Measurements from ENCODE around the gene TMEM234.

Gene TMEM234

DNA sequence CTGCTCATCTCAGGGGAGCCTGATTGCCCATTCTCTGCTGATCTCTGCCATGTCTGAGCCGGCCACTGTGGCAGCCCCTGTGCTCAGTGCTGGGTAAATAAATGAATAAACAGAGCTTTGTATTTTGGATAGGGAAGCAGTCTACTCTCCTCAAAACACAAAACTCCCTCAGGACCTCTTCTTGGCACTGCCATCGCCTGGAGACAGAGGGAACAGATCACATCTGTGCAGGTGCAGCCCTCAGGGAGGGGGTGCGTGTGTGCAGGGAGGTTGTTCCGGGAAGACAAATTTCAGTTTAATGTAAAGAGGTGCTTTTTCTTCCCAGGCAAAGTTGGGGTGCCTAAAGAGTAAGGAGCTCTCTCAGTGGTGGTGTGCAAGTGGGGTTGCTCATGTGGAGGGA is 17.2 kb upstream of the TMEM234 start:
- DNase-seq, result peak; percentile 32

DNA sequence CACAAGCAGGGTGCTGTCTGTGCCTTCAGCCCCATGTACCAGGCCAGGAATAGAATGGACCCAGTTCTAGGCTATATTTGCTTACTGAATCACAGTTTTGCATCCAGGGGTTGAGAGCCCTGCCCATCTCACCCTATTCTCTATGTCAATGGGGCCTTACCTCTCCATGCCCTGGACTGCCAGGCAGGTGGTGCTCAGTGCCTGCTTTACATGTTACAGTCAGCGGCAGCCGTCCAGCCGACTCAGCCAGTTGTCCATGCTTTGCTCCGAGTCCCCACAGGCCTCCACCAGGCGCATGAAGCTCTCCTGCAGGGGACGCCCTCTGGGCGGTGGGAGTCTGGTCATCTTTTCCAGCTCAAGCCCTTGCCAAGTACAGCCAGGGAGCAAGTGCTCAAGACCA is 12.6 kb upstream of the TMEM234 start:
- DNase-seq, result no peak

DNA sequence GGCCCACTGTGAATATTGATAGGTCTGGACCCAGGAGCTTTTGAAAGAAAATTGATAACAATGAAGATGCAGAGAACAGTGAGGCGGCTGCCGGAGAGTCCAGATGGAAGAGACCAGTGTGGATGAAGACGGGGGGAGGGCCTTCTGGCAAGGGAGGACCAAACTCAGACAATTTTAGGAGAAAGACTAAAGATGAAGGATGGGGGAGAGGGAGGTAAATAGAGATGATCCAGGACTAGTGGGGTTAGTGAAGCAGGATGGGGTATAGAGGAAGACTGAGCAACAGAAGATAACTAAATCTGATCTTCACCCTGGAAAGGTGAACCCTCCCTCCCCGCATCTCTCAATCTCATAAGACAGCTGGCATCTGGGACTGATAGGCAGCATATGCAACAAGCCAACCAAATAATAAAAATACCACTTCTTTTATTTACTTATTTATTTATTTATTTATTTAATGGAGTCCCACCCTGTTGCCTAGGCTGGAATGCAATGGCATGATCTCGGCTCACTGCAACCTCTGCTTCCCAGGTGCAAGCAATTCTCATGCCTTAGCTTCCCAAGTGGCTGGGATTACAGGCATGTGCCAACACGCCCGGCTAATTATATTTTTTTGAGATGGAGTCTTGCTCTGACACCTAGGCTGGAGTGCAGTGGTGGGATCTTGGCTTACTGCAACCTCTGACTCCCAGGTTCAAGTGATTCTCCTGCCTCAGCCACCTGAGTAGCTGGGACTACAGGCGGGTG is 10.6 kb upstream of the TMEM234 start:
- DNase-seq, result no peak

DNA sequence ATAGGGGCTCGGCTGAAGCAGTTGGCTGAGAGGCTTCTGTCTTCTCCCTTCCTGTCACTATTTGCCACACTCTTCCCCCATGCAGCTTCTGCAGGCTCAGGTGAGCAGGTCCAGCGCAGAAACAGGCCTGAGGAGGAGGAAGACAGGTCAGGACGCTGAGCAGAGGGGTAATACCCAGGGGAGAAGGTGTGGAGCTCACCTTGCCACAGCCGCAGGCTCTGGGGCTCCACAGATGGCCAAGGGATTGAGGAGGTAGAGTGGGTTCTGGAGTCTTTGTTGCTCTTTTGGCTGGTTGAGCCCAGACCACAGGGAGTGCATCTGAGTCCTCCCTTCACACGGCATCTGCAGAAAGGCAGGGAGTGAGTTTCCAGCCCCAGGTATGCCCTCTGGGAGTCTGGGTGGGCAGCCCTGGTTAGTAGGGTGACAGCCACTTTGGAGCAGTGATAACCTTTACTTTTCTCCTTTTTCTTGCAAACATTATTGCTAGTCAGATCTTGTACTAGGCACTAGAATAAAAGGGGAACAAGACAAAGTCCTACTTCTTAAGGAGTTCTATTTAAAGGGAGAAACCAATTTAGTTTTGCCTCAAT is 9.8 kb upstream of the TMEM234 start:
- no peak for DNase-seq

GRCh38 chr1:32228771-32229170 is 6.6 kb upstream of the TMEM234 start:
- DNase-seq, result no peak

DNA sequence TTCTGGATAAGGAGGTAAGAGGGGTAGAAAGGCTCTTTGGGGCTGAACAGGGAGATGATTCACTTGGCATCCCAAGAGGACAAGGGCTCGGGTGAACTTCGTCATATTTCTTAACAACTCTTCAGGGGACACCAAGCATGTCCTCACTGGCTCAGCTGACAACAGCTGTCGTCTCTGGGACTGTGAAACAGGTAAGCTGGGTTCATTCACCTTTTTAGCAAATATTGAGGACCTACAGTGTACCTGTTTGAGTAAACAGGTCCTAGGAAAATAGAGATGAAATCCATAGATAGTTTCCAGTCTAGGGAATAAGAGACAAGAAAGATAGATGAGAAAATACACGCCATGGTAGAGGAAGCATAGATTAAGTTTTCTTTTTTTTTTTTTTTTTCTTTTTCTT is 2.1 kb upstream of the TMEM234 start:
- DNase-seq, result no peak

DNA sequence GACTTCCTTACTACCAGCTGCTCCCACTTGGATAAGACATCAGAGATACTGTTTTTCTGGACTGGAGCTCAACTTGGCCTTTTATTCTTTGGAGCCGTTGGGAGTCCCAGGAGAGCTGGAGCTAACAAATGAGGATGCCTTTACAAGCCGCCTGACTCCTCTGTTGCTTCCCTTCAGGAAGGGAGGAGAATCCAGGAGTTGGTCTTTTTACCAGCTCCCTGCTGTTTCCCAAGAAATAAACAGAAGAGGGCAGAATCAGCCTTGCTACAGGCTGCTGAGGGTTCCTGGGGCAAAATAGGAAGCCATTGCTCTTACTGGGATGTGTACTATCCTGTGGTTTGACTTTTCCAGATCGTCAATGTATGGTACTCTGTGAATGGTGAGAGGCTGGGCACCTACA is 1.5 kb upstream of the TMEM234 start:
- DNase-seq, result no peak

DNA sequence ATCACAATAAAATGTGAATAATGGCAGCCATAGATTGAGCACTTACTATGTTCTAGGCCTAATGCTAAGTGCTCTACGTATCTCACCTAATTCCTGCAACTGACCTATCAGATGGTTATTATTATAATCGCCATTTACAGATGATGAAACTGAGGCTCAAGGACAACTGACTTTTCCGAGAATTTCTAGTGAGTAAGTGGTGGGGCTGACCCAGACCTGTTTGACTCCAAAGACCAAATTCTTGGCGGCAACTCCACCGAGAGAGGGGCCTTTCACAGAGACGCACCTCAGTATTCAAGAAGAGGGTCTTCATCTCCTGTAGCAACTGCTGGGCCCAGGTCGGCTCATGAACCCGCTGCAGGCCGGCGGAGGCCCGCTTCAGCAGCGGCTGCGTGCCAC is 573 bp downstream of the TMEM234 start:
- DNase-seq, result no peak

DNA sequence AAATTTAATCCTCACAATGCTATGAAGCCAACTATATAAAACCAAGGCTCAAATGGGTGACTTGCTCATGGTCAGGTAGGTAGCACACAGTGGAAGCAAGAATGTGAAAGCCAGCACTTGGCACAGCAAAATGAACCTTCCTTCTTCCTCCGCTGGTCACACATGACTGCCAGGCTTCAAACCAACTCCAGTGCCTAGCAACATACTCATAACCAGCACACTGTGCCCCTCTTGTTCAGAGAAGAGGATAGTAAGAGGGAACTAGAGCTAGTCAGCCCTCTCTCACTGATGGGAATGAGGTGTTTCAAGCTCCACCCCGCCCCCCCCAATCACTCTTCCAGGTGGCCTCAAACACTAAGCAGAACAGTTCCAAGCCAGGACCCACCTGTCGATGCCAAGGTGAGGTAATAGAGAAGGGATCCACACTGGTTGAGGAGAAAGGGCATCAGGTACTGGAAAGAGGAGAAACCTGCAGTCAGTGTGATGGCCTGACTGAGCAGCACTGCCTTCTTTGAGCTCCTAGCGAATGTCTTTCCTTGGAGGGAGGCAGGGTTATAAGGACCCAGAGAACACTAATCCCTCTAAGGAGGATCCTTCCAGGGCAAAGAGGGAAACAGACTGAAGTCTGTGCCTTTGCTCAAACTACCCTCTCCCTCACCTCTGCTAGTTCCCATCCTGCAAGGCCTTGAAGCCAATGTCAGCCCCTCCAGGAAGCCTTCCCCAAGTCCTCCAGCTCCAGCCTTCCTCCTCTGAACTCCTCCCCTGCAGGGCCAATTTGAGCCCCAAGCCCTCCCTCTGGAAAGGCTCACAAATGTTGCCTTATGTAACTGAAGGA is 1.2 kb downstream of the TMEM234 start:
- DNase-seq, result peak; percentile 37

GRCh38 chr1:32219022-32219421 is 3.1 kb downstream of the TMEM234 start:
- no peak for DNase-seq

GRCh38 chr1:32216566-32216965 is 5.6 kb downstream of the TMEM234 start:
- no peak for DNase-seq

- peak; percentile 56 for DNase-seq
Measured at GRCh38 chr1:32215629-32216480, 6.3 kb downstream of the TMEM234 start.

GRCh38 chr1:32208891-32209328 is 13.2 kb downstream of the TMEM234 start, which contains the start of gene DCDC2B:
Gene DCDC2B, plus strand, starts transcription at chr1:32209089. Its CDS starts 5 bp downstream, at chr1:32209094.
- peak; percentile 85 for DNase-seq

GRCh38 chr1:32208469-32208868 is 13.7 kb downstream of the TMEM234 start:
- DNase-seq, result no peak

DNA sequence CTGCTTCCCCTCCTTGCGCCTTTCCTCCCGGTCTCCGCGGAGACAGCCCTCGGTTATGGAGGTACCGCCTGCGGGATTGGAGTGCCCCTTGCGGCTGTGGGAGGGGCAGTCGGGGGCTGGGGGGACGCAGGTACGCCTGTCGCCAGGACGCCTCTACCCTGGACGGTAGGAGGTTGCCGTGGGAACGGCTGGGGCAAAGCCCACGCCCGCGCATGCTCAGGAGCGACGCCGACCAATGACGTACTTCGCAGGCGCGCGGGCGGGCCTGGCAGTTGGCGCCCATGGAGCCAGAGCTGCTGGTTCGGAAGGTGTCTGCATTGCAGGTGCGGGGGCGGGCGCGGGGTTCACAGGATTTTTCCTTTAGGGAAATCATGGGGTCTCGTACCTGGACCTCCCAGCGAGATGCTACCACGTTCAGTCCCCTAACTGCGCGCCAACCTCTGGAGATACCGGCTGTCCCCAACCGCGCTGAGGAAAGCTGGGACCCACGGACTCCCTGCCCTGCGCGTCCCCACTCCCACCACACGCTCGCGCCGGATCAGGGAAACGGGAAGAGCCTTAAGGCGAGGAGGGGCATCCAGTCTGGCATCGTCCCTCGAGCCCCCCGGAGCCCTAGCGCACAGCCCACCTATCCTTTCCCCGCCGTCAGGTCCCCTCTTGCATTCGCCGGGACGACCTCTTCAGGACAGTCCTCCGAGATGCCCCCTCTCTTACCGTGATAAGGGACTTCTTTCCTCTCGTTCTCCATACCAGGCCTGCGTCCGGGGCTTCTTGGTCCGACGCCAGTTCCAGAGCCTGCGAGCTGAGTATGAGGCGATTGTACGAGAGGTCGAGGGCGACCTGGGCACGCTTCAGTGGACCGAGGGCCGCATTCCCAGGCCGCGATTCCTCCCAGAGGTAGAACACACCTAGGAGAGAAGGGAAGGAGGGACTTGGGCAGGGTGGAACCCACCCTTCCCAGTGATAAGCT is 16.5 kb downstream of the TMEM234 start, which contains the start of gene IQCC:
TSS of gene IQCC (plus strand) at position 271 of the 970 bp plus-strand sequence. CDS start at position 282, 11 bp downstream.
- DNase-seq, result peak; percentile 78

DNA sequence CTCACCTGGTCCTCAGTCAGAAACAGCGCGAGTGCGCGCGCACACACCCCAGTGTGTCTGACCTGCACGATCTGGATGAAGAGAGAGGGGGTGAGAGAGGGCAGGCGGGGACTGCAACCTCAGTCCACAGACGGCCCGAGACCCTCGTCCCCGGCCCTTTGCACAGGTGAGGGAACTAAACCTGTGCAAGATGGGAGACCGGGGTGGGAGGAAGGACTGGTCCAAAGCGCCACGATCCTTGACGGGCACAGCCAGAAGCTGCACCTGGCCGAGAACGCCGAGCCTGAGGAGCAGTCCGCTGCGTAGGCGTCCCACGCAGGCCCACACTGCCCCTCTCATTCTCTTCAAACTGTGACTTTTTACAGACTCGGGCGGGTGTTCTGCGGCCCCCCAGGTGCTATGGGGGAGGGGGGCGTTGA is 17.2 kb downstream of the TMEM234 start:
- DNase-seq, result peak; percentile 33

DNA sequence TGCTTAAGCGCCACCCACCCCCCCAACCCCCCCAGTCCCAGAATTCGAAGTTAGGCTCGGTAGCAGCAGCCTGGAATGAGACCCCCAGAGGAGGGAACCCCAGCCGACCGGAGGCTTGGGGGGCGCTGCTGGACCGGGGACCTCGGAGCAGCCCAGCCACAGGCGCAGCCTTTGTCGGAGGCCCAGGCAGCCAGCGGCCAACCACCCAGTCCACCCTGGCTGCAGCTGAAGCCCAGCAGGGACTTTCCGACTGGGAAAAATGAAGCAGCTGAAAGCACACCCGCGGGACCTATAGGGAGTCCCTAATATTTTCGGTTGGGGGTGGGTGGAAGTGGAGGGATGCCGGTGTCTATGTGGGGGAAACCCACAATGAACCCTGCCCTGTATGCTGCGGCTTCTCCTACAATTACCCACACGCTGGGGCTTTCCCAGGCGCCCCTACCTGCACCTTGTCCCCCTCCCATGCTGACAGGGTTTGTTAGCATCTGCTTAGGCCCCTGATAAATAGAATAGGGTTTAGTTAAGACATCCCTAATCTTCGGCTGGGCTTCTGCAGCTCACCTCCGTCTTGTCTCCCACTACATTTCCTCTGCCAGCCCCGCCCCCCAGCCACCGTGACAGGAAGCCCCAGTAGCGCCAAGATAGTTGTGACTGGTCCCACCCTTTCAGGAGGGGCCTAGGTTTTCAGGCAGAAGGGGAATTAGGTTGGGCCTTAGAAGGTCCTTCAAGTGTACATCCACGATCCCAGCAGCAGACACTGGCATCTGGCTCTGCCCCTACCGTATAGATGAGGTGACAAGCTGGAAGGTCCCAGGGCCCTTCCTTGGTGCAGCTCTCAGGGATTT is 20.9 kb downstream of the TMEM234 start:
- no peak for DNase-seq

GRCh38 chr1:32200226-32201010 is 21.7 kb downstream of the TMEM234 start, which contains the start of gene CCDC28B:
Gene CCDC28B, plus strand, starts transcription at chr1:32200595. Its CDS starts 1,341 bp downstream, at chr1:32201936.
- DNase-seq, result peak; percentile 58

DNA sequence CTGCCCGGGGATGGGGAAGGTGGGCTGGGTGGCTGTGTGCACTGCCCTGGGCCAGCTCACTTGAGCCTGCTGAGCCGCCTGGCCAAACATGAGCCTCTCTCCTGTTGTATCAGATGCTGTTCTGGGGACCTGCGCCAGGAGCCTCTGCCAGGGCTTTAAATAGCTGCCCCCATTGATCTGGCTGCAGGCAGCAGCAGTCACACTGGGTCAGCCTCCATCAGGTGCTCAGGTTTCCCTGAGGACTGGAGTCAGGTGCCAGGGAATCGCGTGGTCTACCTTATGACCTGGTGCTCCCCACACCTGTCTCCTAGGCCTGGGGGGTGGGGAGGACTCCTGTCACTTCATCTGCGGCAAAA is 22.5 kb downstream of the TMEM234 start:
- no peak for DNase-seq
